K562 (cell line): ENCODE data around the gene UNC5B. TPM values are rescaled to one million over a fixed set of nuclear protein-coding genes. Genes with fewer than 3 reads are reported as not detected.

Experiments used
- polyA plus RNA-seq, 8 experiments: library from polyadenylated mRNA; depleted of rRNA in 4 of 8; stranded (reverse) in 5 of 8; unstranded in 3 of 8; fragments of >200 nt; fragmentation: Nextera tagmentation in 2 of 8; fragmentation: Illumina TruSeq in 1 of 8; extraction: Ambion mirVana in 2 of 8; extraction: Trizol in 1 of 8; gene quantifications; 2 replicates each; pipeline versions ENCODE4 v1.2.1 to v1.2.3, GENCODE V29; 2011 to 2014; ENCODE audit warnings: inconsistent platforms in 1 of 8, missing spikeins in 1 of 8
- total RNA-seq, 7 experiments: library from RNA; depleted of rRNA in 6 of 7; stranded (reverse); fragments of >200 nt in 6 of 7; fragmentation: Illumina TruSeq in 2 of 7; extraction: Trizol in 2 of 7; gene quantifications; 2 replicates each; pipeline versions ENCODE4 v1.2.1 to v1.2.3, GENCODE V29; 2011 to 2021; ENCODE audit warnings: low replicate concordance in 1 of 7
- TF ChIP-seq, protein P1 (sequence below): fragments of 200-600 bp; sonication (generic); IDR thresholded peaks from one replicate; pipeline ENCODE4 v1.6.1; 2012; ENCODE audit warnings: mild to moderate bottlenecking, low read depth, low read length, inconsistent platforms
- TF ChIP-seq, protein P2 (sequence below): sonication (generic); formaldehyde crosslinking; IDR thresholded peaks from 2 replicates; pipeline ENCODE4 v1.8.0; 2022; ENCODE audit warnings: mild to moderate bottlenecking, low read depth, missing genetic modification reagents
- TF ChIP-seq, protein P3 (sequence below): sonication (generic); formaldehyde crosslinking; IDR thresholded peaks from 2 replicates; pipeline ENCODE4 v1.8.1; 2023; ENCODE audit warnings: mild to moderate bottlenecking, missing genetic modification reagents
- TF ChIP-seq, protein P4 (sequence below): fragments of 250-450 bp; sonication (Bioruptor Pico); IDR thresholded peaks from 2 replicates; pipeline ENCODE4 v1.8.0; 2021; ENCODE audit warnings: borderline replicate concordance, mild to moderate bottlenecking, moderate library complexity; ENCODE audit not compliant: poor library complexity, severe bottlenecking

UNC5B gene
- total and polyA plus RNA-seq, 9 of the 15 experiments (the other 6 are each of a cell fraction or from before 2014, with no cell fraction given), result 0.10 to 8.4 (median 2.1) TPM

DNA sequence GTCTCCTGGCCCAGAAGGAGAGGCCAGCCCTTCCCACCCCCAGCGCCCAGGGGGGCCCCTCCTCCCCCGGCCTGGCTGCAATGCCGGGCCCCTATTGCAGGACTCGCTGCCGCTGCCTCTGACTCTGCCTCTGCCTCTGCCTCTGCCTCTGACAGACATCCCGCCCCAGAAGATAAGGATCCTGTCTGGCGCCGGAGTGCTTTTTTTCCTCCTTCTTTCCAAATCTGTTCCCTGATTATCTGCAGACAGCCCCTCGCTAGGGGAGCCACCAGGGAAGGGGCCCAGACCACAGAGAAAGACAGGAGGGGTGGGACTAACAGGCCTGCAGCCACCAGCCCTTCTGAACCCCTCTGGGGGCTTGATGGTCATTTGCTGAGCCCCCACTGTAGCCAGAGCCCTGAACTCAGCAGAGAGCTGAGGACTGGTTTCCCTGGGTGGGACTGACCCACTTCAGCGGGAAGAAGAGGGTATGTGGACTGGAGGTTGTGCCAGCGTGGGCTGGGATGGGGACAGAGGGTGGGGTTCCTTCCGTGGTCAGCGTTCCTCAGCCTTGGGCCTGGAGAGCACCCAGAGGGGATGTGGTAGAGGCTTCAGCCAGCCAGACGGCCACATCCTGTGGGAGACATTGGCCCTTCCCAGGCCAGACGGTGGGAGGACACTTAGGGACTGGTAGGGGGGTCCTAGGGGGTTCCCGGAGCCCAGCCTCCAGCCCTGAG is 22.8 kb downstream of the UNC5B start (continued):
- TF ChIP-seq, protein P1, sequence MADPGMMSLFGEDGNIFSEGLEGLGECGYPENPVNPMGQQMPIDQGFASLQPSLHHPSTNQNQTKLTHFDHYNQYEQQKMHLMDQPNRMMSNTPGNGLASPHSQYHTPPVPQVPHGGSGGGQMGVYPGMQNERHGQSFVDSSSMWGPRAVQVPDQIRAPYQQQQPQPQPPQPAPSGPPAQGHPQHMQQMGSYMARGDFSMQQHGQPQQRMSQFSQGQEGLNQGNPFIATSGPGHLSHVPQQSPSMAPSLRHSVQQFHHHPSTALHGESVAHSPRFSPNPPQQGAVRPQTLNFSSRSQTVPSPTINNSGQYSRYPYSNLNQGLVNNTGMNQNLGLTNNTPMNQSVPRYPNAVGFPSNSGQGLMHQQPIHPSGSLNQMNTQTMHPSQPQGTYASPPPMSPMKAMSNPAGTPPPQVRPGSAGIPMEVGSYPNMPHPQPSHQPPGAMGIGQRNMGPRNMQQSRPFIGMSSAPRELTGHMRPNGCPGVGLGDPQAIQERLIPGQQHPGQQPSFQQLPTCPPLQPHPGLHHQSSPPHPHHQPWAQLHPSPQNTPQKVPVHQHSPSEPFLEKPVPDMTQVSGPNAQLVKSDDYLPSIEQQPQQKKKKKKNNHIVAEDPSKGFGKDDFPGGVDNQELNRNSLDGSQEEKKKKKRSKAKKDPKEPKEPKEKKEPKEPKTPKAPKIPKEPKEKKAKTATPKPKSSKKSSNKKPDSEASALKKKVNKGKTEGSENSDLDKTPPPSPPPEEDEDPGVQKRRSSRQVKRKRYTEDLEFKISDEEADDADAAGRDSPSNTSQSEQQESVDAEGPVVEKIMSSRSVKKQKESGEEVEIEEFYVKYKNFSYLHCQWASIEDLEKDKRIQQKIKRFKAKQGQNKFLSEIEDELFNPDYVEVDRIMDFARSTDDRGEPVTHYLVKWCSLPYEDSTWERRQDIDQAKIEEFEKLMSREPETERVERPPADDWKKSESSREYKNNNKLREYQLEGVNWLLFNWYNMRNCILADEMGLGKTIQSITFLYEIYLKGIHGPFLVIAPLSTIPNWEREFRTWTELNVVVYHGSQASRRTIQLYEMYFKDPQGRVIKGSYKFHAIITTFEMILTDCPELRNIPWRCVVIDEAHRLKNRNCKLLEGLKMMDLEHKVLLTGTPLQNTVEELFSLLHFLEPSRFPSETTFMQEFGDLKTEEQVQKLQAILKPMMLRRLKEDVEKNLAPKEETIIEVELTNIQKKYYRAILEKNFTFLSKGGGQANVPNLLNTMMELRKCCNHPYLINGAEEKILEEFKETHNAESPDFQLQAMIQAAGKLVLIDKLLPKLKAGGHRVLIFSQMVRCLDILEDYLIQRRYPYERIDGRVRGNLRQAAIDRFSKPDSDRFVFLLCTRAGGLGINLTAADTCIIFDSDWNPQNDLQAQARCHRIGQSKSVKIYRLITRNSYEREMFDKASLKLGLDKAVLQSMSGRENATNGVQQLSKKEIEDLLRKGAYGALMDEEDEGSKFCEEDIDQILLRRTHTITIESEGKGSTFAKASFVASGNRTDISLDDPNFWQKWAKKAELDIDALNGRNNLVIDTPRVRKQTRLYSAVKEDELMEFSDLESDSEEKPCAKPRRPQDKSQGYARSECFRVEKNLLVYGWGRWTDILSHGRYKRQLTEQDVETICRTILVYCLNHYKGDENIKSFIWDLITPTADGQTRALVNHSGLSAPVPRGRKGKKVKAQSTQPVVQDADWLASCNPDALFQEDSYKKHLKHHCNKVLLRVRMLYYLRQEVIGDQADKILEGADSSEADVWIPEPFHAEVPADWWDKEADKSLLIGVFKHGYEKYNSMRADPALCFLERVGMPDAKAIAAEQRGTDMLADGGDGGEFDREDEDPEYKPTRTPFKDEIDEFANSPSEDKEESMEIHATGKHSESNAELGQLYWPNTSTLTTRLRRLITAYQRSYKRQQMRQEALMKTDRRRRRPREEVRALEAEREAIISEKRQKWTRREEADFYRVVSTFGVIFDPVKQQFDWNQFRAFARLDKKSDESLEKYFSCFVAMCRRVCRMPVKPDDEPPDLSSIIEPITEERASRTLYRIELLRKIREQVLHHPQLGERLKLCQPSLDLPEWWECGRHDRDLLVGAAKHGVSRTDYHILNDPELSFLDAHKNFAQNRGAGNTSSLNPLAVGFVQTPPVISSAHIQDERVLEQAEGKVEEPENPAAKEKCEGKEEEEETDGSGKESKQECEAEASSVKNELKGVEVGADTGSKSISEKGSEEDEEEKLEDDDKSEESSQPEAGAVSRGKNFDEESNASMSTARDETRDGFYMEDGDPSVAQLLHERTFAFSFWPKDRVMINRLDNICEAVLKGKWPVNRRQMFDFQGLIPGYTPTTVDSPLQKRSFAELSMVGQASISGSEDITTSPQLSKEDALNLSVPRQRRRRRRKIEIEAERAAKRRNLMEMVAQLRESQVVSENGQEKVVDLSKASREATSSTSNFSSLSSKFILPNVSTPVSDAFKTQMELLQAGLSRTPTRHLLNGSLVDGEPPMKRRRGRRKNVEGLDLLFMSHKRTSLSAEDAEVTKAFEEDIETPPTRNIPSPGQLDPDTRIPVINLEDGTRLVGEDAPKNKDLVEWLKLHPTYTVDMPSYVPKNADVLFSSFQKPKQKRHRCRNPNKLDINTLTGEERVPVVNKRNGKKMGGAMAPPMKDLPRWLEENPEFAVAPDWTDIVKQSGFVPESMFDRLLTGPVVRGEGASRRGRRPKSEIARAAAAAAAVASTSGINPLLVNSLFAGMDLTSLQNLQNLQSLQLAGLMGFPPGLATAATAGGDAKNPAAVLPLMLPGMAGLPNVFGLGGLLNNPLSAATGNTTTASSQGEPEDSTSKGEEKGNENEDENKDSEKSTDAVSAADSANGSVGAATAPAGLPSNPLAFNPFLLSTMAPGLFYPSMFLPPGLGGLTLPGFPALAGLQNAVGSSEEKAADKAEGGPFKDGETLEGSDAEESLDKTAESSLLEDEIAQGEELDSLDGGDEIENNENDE, result no peak
- TF ChIP-seq, protein P2, sequence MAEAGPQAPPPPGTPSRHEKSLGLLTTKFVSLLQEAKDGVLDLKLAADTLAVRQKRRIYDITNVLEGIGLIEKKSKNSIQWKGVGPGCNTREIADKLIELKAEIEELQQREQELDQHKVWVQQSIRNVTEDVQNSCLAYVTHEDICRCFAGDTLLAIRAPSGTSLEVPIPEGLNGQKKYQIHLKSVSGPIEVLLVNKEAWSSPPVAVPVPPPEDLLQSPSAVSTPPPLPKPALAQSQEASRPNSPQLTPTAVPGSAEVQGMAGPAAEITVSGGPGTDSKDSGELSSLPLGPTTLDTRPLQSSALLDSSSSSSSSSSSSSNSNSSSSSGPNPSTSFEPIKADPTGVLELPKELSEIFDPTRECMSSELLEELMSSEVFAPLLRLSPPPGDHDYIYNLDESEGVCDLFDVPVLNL (CRISPR knock-in tag), result no peak
- TF ChIP-seq, protein P3, sequence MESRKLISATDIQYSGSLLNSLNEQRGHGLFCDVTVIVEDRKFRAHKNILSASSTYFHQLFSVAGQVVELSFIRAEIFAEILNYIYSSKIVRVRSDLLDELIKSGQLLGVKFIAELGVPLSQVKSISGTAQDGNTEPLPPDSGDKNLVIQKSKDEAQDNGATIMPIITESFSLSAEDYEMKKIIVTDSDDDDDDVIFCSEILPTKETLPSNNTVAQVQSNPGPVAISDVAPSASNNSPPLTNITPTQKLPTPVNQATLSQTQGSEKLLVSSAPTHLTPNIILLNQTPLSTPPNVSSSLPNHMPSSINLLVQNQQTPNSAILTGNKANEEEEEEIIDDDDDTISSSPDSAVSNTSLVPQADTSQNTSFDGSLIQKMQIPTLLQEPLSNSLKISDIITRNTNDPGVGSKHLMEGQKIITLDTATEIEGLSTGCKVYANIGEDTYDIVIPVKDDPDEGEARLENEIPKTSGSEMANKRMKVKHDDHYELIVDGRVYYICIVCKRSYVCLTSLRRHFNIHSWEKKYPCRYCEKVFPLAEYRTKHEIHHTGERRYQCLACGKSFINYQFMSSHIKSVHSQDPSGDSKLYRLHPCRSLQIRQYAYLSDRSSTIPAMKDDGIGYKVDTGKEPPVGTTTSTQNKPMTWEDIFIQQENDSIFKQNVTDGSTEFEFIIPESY (CRISPR knock-in tag), result no peak
- TF ChIP-seq, protein P4, sequence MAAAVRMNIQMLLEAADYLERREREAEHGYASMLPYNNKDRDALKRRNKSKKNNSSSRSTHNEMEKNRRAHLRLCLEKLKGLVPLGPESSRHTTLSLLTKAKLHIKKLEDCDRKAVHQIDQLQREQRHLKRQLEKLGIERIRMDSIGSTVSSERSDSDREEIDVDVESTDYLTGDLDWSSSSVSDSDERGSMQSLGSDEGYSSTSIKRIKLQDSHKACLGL (CRISPR knock-in tag), result no peak
